NCI-H128 (cell line): ENCODE results near the gene TMEM240.
"Not testable (repeated sequence)": the region's sequence is repeated elsewhere in the genome, so short reads cannot be mapped to it uniquely, and the experiment has no call there.

ENCODE experiments used
- DNase-seq: peaks from one replicate; lab custom pipeline; 2025; ENCODE audit not compliant: unreplicated experiment; lab: John Stamatoyannopoulos, UW

The TMEM240 gene

DNA sequence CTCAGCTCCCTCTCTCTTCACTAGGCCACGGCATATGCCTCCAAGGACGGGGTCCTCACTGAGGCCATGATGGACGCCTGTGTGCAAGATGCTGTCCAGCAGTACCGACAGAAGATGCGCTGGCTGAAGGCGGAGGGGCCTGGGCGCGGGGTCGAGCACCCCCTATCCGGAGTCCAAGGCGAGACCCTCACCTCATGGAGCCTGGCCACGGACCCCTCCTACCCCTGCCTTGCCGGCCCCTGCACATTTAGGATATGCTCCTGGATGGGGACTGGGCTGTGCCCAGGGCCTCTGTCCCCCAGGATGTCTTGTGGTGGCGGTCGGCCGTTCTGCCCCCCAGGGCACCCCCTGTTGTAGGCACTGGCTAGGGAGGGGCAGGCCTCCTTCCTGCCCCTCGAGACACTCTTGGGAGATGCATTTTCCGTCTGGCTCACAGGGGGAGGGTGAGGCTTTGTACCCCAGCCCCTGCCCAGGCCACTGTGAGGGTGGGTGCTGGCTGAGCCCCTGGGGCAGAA is 44.9 kb downstream of the TMEM240 start:
- DNase-seq, result not testable (repeated sequence)

DNA sequence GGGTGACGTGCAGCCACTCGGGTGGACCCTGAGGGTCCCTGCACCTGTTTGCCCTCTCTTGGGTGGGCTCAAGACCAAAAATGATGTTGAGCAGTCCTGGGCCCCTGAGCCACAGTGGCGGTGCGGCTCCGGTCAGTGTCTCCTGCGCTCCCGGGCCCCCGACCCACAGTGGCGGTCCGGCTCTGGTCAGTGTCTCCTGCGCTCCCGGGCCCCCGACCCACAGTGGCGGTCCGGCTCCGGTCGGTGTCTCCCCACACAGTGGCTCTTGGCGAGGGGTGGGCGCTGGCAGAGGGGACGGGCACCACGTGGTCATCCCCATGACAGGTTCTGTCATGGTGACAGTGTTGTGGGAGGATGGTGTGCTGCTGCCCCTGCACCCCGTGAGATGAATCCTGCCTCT is 46.1 kb downstream of the TMEM240 start:
- DNase-seq, result not testable (repeated sequence)

DNA sequence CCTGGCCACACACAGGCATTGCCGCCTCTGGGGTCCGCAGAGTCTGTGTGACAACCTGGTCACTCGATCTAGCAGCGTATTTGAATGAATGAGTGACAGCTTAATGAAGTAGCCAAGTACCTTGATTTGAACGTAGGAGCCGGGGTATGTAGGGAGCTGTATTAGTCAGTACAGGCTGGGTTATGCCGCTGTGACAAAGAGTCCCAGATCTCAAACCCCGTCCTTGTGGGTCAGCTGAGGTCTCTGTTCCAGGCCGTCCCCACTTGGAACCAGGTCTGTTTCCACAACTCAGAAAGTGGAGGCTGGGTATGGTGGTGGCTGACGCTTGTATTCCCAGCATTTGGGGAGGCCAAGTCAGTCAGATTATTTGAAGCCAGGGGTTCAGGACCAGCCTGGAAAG is 48.8 kb downstream of the TMEM240 start:
- DNase-seq, result no peak

DNA sequence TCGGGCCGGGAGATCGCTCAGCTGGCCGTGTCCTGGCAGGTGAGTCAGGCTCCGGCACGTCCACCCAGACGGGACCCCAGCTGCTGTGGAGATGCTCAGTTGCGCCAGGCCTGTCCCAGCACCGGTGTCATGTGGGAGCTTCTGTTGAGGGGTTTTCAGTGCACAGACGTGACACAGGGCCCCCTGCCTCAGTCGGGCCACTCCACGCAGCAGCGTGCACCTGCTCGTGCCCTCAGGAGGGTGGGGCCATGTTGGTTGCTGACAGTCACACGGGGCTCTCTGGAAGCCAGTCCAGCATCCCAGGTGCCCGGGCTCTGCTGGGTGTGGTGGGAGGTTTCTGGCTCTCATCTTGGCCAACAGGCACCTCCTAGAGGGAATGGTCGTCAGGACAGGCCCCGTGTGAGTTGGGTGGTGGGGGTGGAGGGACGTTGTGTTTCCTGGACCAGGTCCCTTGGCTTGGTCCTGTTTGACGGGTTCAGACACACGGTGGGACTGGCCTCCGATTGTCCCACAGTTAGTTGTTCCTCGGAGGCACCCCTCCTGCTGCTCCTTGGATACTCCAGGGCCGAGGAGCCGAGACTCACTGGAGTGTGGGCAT is 49.7 kb downstream of the TMEM240 start:
- DNase-seq, result no peak

DNA sequence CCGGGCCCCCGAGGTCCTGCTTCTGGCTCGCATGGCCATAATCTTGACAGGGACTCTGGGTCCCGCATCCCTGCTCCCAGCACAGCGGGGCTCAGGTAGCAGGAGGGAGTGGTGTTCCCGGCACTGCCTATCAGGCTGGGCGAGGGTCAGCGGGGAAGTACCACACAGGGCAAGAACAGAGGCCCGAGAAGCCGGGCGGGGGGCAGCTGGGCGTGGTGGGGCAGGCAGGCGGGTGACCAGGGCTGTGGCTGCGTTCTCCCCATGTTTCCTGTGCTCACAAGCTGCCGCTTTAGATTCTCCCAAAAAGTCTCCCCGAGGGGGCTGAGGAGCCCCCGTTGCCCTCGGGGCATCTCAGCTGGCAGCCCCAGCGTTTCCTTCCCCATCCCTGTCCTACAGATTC is 50.6 kb downstream of the TMEM240 start:
- DNase-seq, result no peak

DNA sequence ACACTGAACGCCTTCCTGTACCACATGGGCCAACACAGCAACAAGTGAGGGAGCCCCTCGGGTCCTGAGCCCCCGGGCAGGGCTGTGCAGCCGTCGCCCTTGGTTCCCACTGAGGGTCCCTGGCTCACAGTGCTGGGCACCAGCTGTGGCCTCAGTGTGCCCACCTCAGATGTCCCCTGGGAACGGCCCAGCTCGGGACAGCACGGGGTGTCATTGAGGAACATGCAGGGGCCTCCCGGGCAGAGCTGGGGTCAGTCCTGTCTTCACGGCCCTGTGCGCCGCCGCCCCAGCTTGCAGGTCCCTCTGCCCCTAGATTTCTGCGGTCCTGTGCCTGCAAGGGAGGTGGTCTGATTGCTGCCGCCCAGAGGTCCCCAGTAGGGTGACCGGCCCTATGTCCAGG is 51.2 kb downstream of the TMEM240 start:
- no peak for DNase-seq

DNA sequence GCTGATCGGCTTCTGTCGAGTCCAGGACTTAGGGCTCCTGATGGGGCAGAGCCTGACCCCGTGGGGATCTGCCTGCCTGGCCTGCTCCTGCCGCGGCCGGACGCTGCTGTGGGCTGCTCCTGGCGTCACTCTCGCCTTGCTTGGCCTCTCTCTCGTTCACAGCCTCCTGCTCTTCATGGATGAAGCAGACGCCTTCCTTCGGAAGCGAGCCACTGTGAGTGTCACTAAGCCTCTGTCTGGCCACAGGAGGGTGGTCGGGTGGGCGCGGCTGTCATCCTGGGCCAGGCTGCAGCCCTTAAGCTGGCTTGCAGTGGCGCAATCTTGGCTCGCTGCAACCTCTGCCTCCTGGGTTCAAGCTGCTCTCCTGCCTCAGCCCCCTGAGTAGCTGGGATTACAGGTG is 52.7 kb downstream of the TMEM240 start:
- no peak for DNase-seq

DNA sequence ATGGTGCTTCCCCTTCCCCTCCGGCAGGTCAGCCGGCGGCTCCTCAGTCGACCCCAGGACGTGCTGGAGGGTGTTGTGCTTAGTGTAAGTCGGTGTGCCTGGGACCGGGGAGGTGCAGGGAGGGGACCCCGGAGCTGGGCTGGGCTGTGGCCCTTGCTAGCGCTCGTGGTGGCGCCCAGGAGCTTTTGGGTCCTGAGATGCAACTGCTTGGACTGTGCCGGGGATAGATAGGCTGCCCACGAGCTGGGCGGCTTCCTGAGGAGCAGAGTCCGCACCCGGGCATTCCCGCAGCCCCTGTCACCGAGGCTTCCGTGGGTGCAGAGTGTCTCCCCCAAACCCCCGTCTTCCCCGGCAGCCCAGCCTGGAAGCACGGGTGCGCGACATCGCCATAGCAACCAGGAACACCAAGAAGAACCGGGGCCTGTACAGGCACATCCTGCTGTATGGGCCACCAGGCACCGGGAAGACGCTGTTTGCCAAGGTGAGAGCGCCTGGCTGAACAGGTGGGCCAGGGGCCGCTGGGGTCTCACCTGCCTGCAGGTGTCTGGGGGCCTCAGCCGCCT is 54.6 kb downstream of the TMEM240 start:
- not testable (repeated sequence) for DNase-seq

DNA sequence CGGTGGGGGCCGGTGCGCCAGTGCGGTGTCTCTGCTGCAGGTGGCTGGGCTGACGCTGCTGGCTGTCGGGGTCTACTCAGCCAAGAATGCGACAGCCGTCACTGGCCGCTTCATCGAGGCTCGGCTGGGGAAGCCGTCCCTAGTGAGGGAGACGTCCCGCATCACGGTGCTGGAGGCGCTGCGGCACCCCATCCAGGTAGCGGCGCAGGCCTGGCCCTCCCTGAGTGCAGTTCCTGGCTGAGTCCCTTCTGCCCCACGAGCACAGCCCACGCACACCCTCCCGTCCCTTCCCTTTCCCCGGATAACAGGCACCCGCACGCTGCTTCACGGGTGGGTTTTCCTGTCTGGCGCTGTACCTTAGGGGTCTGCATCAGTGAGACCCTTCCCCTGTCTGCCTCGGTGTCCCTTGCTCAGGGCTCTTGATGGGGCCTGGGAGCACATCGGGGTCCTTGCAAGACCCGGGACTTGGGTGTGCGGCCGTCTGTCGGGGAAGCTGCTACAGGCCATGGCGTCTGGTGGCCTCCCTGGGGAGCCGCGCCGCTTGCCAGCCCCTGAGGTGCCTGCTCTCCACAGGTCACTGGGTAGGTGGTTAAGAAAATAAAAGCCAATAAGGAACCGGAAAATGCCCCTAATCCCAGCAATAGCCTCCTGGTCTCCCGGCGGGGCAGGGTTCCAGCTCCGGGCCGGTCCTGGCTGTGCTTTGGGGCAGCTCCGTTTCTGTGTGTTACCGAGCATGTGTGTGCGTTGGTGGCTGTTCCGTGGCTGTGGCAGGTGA is 55.3 kb downstream of the TMEM240 start:
- DNase-seq, result not testable (repeated sequence)
